K562 (cell line): ENCODE measurements around the gene OTULIN. TPM values are rescaled to one million over a fixed set of nuclear protein-coding genes. Genes with fewer than 3 reads are reported as not detected.

Experiments
- ATAC-seq: fragments of 200-7000 bp; cut with Tn5 transposase; 3 replicates; pipeline ENCODE4 v1.9.1; 2020; ENCODE audit warnings: moderate library complexity
- BruUV-seq: library from RNA; stranded (reverse); fragments of 400-500 nt; replicated peaks from 2 replicates; lab custom pipeline; 2021; lab: Mats Ljungman, UMichigan
- CTCF ChIA-PET: fragments of 300-600 bp; formaldehyde crosslinking; extraction: SDS; loops from one replicate; lab custom pipeline; 2021; ENCODE audit warnings: low intra/inter-chr PET ratio; lab: Yijun Ruan, JAX
- POLR2A ChIA-PET: fragments of 300-600, 350-650 bp; sonication (Branson Sonifier 250); formaldehyde crosslinking; extraction: SDS; loops from one replicate; lab custom pipeline; 2021; ENCODE audit warnings: antibody characterized with exemption, inconsistent platforms; lab: Yijun Ruan, JAX
- DNase-seq, 4 experiments: peaks; one replicate each; pipeline versions ENCODE4 v3.0.0 to v3.0.0-alpha.2; 2011 to 2018; ENCODE audit warnings: low spot score in 3 of 4, mixed read lengths in 3 of 4; ENCODE audit errors: extremely low read depth in 1 of 4
- FAIRE-seq: peaks from 2 replicates; lab custom pipeline; 2011; peaks lifted over from hg19 to GRCh38; lab: Jason Lieb, UNC
- H2AFZ ChIP-seq: 2 replicates; pipeline ENCODE4 v1.6.0; 2011; ENCODE audit warnings: low read depth, low read length, control low read depth, inconsistent platforms
- H3K27ac ChIP-seq: fragments of 200-600 bp; 3 replicates; pipeline ENCODE4 v1.8.0; 2011; ENCODE audit warnings: low read depth, mild to moderate bottlenecking, control low read depth, inconsistent platforms, low read length, moderate library complexity, mixed read lengths; ENCODE audit errors: extremely low read depth
- H3K27me3 ChIP-seq, 2 experiments: fragments of 300-600 bp in 1 of 2; 2 replicates in 1 of 2; 3 replicates in 1 of 2; pipeline versions ENCODE4 v1.6.0 to v1.8.0; 2011; ENCODE audit warnings: inconsistent platforms in 2 of 2, low read length in 2 of 2, mild to moderate bottlenecking in 1 of 2, mixed read lengths in 1 of 2, moderate library complexity in 1 of 2; ENCODE audit not compliant: control insufficient read depth in 2 of 2, insufficient read depth in 2 of 2
- H3K36me3 ChIP-seq: fragments of 300-600 bp; 3 replicates; pipeline ENCODE4 v1.8.0; 2011; ENCODE audit warnings: mild to moderate bottlenecking, low read length, inconsistent platforms; ENCODE audit not compliant: control insufficient read depth, insufficient read depth
- H3K4me1 ChIP-seq, 2 experiments: fragments of 200-600 bp in 1 of 2; replicated peaks in 1 of 2; 2 replicates in 1 of 2; 3 replicates in 1 of 2; pipeline versions ENCODE4 v1.5.1 to v1.8.0; 2011; ENCODE audit warnings: inconsistent platforms in 2 of 2, low read length in 2 of 2, mild to moderate bottlenecking in 1 of 2, mixed read lengths in 1 of 2, moderate library complexity in 1 of 2; ENCODE audit not compliant: control insufficient read depth in 2 of 2, insufficient read depth in 2 of 2
- H3K4me2 ChIP-seq: 2 replicates; pipeline ENCODE4 v1.6.1; 2011; ENCODE audit warnings: low read length, control low read depth, inconsistent platforms, mixed read lengths; ENCODE audit not compliant: insufficient read depth
- H3K4me3 ChIP-seq: fragments of 200-600 bp; sonication (generic), shearing (Covaris generic); 2 replicates; pipeline ENCODE4 v1.5.1; 2016; ENCODE audit warnings: control low read depth, inconsistent platforms
- H3K79me2 ChIP-seq: fragments of 200-600 bp; 3 replicates; pipeline ENCODE4 v1.8.0; 2011; ENCODE audit warnings: low read length, inconsistent platforms; ENCODE audit not compliant: control insufficient read depth, insufficient read depth
- H3K9ac ChIP-seq, 2 experiments: 2 replicates each; pipeline versions ENCODE4 v1.6.0 to v1.6.1; 2011; ENCODE audit warnings: low read depth in 2 of 2, low read length in 2 of 2, control low read depth in 1 of 2, inconsistent platforms in 1 of 2, mild to moderate bottlenecking in 1 of 2, mixed read lengths in 1 of 2; ENCODE audit not compliant: insufficient read depth in 1 of 2
- H3K9me1 ChIP-seq: one replicate; pipeline ENCODE4 v1.6.0; 2011; ENCODE audit warnings: inconsistent platforms, mild to moderate bottlenecking, low read length, moderate library complexity; ENCODE audit not compliant: control insufficient read depth, insufficient read depth
- H3K9me3 ChIP-seq: replicated peaks from 2 replicates; pipeline ENCODE4 v1.5.1; 2011; ENCODE audit warnings: low read depth, low read length, inconsistent platforms; ENCODE audit not compliant: control insufficient read depth, insufficient read depth
- H4K20me1 ChIP-seq: replicated peaks from 2 replicates; pipeline ENCODE4 v1.6.1; 2011; ENCODE audit warnings: low read length, inconsistent platforms, mixed read lengths; ENCODE audit not compliant: control insufficient read depth, insufficient read depth
- HEY1 ChIP-seq: fragments of 250-450 bp; sonication (Bioruptor Pico); IDR thresholded peaks from 2 replicates; pipeline ENCODE4 v1.5.0; 2020; ENCODE audit warnings: mild to moderate bottlenecking, moderate library complexity, borderline replicate concordance
- KDM4B ChIP-seq, 2 experiments: fragments of 450-650 bp in 1 of 2; sonication (generic) in 1 of 2; IDR thresholded peaks; 2 replicates each; pipeline ENCODE4 v1.6.1; 2016 to 2017; ENCODE audit warnings: borderline replicate concordance in 2 of 2, antibody characterized with exemption in 1 of 2, low read depth in 1 of 2, mild to moderate bottlenecking in 1 of 2
- L3MBTL2 ChIP-seq: fragments of 450-650 bp; IDR thresholded peaks from 2 replicates; pipeline ENCODE4 v1.6.1; 2016; ENCODE audit warnings: mild to moderate bottlenecking, moderate library complexity
- NR2C2 ChIP-seq, 2 experiments: fragments of 200-800 bp in 1 of 2; sonication (Bioruptor generic) in 1 of 2; sonication (generic) in 1 of 2; formaldehyde crosslinking in 1 of 2; IDR thresholded peaks; 2 replicates each; pipeline versions ENCODE4 v1.6.1 to v1.8.0; 2016 to 2022; ENCODE audit warnings: mild to moderate bottlenecking in 1 of 2, missing compliant biosample characterization in 1 of 2, missing genetic modification characterization in 1 of 2, missing genetic modification reagents in 1 of 2
- POLR2H ChIP-seq: IDR thresholded peaks from 2 replicates; pipeline ENCODE4 v1.6.1; 2016; ENCODE audit warnings: missing genetic modification characterization, low read depth, mild to moderate bottlenecking, control low read depth, missing compliant biosample characterization, moderate library complexity
- RAD21 ChIP-seq, 2 experiments: fragments of 250-450 bp in 1 of 2; fragments of 450-650 bp in 1 of 2; sonication (Bioruptor Pico) in 1 of 2; formaldehyde crosslinking in 1 of 2; IDR thresholded peaks in 1 of 2; conservative IDR thresholded peaks in 1 of 2; 2 replicates each; pipeline versions ENCODE4 v1.4.0 to v1.8.0; 2020 to 2022; ENCODE audit warnings: mild to moderate bottlenecking in 2 of 2, moderate library complexity in 1 of 2
- SMARCB1 ChIP-seq: IDR thresholded peaks from 2 replicates; pipeline ENCODE4 v1.6.1; 2011; ENCODE audit warnings: improper control_type of control experiment, low read depth; ENCODE audit not compliant: insufficient read length
- WGBS: fragments of 100-300 bp; shearing (Covaris generic); methylation state at CpG from one replicate; pipeline ENCODE4 v1.1.6; 2016; ENCODE audit warnings: low coverage, mixed read lengths; ENCODE audit not compliant: insufficient coverage; ENCODE audit errors: missing lambda C conversion rate; 5-methylcytosine and 5-hydroxymethylcytosine counted together
- in situ Hi-C: fragments of 300-500 bp; cut with MboI; formaldehyde crosslinking; loops from 4 replicates; pipeline ENCODE4 v1.15.0; 2018; ENCODE audit warnings: inconsistent platforms, mixed read lengths
- intact Hi-C: fragments of 100-400 bp; cut with micrococcal nuclease; formaldehyde crosslinking; loops from 2 replicates; pipeline ENCODE4 v1.14.2; 2022
- polyA plus RNA-seq, 8 experiments: library from polyadenylated mRNA; depleted of rRNA in 4 of 8; stranded (reverse) in 5 of 8; unstranded in 3 of 8; fragments of >200 nt; fragmentation: Nextera tagmentation in 2 of 8; fragmentation: Illumina TruSeq in 1 of 8; extraction: Ambion mirVana in 2 of 8; extraction: Trizol in 1 of 8; gene quantifications; 2 replicates each; pipeline versions ENCODE4 v1.2.1 to v1.2.3, GENCODE V29; 2011 to 2014; ENCODE audit warnings: inconsistent platforms in 1 of 8, missing spikeins in 1 of 8
- total RNA-seq, 7 experiments: library from RNA; depleted of rRNA in 6 of 7; stranded (reverse); fragments of >200 nt in 6 of 7; fragmentation: Illumina TruSeq in 2 of 7; extraction: Trizol in 2 of 7; gene quantifications; 2 replicates each; pipeline versions ENCODE4 v1.2.1 to v1.2.3, GENCODE V29; 2011 to 2021; ENCODE audit warnings: low replicate concordance in 1 of 7

OTULIN gene
- total and polyA plus RNA-seq, 9 of the 15 experiments (the other 6 are each of a cell fraction or from before 2014, with no cell fraction given) = 3.3 to 33.6 (median 20.1) TPM

DNA sequence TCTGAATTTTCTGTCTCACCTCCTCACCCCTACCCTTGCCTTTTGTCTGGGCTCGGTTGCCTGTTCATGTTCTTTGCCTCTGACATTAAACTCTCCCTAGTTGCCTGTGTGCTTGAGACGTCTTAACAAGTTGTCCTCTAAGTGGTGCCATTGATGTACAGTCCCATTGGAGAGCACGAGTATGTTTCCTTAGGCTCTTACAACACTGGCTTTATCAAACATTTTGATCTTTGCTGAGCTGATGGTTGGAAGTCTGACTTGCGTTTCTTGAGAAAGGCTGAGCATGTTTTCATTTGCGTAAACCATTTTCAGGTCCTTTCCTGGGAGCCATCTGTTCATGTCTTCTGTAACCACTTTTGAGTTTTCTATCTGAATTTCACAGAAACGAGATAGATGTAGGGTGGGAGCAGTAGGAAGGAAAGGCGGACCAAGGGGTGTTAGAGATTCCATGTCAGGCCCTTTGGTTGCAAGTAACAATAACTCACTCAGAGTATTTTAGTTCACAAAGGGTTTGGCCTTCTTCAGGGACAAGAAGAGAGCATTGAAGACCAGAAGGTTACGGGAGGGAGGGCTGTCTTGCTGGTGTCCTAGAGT, 35.4 kb downstream of the OTULIN start (continued):
- no peak for TF ChIP-seq NR2C2 (CRISPR knock-in tag; IDR thresholded peaks at IDR 0.05)
- no peak for TF ChIP-seq NR2C2 (tag; IDR thresholded peaks at IDR 0.05)
- TF ChIP-seq POLR2H (tag) = no peak
- no peak for TF ChIP-seq SMARCB1
- TF ChIP-seq KDM4B (IDR thresholded peaks at IDR 0.05; ENCODE audit: borderline replicate concordance in 2 of 2, low read depth in 1 of 2) = no peak
- peak; percentile 37; the same call in 1 of the 2 replicates for TF ChIP-seq L3MBTL2
- TF ChIP-seq, all 486 proteins: peak for 32

DNA sequence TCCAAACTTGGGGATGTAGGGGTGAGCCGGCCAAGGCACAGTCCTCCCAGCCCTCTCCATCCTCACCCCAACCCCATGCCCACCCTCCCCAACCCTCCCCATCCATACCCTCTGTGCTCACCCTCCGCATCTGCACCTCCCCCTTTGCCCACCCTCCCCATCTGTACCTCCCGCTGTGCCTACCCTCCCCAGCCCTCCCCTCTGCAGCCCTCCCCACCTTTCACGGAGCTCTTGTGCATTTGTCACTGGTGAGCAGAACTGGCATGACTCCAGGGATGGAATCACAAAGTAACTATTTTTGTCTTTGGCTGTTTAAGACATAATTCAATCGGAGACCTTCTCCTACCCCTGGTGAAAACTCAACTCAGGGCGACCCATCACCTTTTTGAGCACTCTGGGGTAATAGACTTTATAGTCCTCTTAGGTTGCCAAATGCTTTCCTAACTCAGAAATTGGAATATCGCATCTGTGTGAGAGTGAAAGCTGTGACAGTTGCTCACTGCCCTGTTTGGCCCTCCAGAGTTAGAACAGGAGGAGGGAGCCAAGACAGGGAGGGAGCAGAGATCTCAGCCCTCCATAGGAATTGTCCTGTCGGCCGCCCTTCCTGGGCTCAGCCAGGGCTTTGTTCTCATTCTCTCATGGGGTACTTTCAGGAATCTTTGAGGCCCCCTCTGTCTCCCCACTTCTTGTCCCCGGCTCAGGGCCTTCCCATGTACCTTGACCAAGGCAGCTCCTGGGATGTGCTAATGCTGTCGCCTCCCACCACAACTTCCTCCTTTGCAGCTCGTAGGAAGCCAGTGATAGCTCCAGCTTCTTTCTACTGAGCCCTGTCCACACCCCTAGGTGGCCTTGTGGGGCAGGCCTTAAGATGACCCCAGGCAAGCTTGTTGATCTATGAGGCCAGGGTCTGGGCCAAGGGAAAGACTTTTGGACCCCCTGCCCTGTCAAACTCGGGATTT, 36.2 kb downstream of the OTULIN start:
- ChIA-PET POLR2A (interaction anchor here (1.0 to 1.2 kb wide), 2 partner anchors 13 to 32 kb away, joined by 3 read pairs; no protein-coding TSS in a partner anchor), CTCF (no interaction called here)
- H3K9ac ChIP-seq = no peak overlapping the region
- peaks cover 3% of the 10 kb centered on the region for H3K9me1 ChIP-seq
- peaks cover under 1 to 28% of the 10 kb centered on the region in 2 experiments for H3K4me1 ChIP-seq
- intact Hi-C loops (no loop called here), in situ Hi-C loops (no loop called here)
- no peak overlapping the region for H3K4me2 ChIP-seq
- peaks cover 84% of the 10 kb centered on the region for H3K36me3 ChIP-seq
- no peak overlapping the region; the same call in 2 of the 3 replicates for H3K27ac ChIP-seq
- DNase-seq (peak in 1 of 4 experiments; percentile 17), FAIRE-seq (no peak), ATAC-seq (peak; percentile 61)
- H3K4me3 ChIP-seq = no peak overlapping the region
- H3K79me2 ChIP-seq = 0 out of 3 replicates have a peak, but pooled peaks cover 6% of the 10 kb centered on the region
- WGBS = 63% methylated on average over 10 of the region's 13 CpGs
- TF ChIP-seq RAD21 (CRISPR knock-in tag; conservative IDR thresholded peaks at IDR 0.05 in 1 of 2, IDR thresholded peaks at IDR 0.05 in 1 of 2) (0 out of 4 replicates have a peak, but pooled peaks of 1 of the 2 experiments have one; percentile 13), HEY1 (CRISPR knock-in tag) (no peak)
- no peaks in the 10 kb centered on the region for H4K20me1 ChIP-seq
- H3K9me3 ChIP-seq = no peaks in the 10 kb centered on the region
- no peaks in the 10 kb centered on the region for H3K27me3 ChIP-seq
- no TSS peak for BruUV-seq
- no peak overlapping the region for H2AFZ ChIP-seq
